Fibroblast of the conjunctiva (primary cell): ENCODE measurements around the gene WIZ.

Source experiments
- DNase-seq: peaks from one replicate; pipeline ENCODE4 v3.0.0-alpha.2; 2010; ENCODE audit warnings: low read depth

WIZ gene

DNA sequence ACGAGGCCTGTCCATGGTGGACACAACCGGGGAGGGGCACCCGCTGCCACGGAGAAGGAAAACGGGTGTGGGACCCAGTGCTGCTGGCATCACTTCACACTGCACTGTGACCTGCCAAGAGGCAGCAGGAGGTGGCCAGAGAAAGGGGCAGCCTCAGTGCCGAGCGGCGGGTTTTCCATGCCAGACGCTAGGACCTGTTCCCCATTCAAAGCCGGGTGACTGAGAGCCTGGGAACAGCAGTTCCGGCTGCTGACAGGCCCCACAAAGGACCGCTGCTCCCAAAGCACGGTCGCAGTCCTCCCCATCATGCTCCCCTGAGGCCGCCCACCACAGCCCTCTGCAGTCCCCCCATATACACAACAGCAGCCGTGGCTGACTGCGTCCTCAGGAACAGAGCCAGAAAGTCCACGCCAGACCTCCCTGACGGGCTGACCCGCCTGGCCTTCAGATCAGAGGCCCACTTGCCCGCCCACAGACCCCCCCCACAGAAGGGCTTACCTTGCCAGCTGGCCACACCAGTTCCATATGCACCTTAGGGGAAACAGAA lies 75.6 kb downstream of the WIZ start:
- no peak for DNase-seq

DNA sequence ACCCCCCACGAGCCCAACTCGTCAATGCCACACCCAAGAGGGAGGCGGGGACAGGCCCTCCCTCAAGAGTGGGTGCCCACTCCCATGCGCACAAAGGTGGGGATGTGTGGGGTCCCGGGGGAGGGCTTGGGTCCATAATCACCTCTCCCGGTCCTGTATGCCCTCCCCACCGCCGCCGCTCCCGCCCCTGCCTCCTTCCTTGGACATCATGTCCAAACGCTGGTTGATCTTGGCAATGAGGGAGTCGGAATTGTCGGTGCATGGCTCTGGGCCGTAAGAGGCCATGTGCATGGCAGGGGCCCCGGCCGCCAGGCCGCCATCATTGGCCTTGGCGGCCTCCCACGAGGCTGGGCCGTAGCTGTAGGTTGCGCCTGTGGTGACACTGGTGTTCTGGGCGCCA lies 76.1 kb downstream of the WIZ start:
- DNase-seq = no peak

DNA sequence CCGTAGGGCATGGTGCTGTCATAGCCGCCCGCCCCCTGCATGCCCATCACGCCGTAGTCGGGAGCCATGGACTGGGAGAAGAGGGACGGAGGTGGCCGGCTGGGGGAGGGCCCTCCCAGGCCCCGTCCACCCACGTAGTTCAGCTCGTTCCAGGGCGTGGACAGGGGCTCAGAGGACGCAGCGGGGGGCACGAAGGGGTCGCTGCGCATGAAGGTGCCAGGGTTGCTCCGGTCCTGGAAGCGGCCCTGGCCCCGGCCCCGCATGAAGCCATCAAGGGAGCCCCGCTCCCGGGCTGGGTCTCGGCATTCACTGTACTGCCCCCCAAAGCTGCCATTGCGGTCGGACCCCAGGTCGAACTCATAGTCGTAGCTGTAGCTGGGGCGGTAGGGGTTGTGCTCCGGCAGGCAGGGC lies 76.9 kb downstream of the WIZ start:
- DNase-seq = no peak

DNA sequence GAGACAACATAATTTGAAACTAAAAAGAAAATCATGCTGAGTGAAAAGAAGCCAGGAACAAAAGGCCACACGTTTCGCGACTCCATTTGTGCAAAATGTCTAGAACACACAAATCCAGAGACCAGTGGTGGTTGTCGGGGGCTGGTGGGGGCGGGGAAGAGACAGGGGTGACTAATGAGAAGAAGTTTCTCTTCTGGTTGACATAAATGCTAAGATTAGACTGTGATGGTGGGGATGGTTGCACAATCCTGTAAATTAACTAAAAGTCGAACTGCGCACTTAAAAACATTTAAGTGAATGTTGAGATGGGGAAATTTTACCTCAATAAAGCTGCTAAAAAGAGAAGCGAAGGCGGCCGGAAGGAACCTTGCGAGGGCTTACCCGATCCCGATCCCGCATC lies 77.3 kb downstream of the WIZ start:
- no peak for DNase-seq

DNA sequence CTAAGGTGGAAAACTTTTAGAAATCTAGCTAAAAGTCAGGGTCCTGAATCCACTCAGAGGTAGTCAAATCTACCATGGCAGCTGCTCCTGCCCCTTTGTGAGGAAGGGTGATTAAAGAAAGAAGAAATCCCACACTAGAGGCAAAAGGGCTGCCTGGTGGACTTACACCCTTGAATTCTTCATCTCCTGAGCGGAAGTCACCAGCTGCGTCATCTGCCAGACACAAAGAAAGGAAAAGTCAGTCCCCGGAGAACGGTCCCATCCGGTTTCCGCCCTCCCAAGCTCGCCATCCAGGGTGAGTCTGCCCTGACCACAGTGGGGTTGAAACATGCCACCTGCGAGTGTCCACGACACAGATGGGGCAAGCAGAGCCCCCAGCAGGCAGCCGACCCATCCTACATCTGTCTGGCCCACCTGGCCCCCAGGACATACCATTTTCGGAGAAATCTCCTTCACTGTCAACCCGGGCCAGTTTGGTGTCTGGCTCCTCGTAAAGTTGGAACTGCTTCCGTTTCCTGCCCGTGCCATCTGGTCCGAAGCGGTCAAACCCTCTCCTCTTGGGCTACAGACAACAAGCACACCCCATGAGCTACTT lies 77.9 kb downstream of the WIZ start:
- DNase-seq = no peak

DNA sequence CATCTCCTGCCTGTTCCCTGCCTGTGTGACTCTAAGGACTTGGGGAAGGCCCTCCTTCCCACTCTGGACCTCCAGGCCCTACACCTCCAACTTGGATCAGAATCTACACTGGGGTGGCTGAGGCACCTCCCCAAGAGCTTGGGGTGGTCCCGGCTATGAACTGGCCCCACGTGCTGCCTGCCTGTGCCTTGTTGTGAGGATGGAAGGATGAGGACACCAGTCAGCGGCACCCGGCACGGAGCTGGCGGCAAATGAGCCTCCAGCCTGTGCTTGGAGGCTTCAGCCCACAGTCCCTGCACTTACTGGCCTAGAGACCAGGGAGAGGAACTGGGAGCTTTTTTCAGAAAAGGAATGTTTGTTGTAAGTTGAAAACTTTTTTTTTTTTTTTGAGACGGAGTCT lies 78.6 kb downstream of the WIZ start:
- no peak for DNase-seq
